BJ (cell line): ENCODE data around the gene MKRN2. TPM values are rescaled to one million over a fixed set of nuclear protein-coding genes. Genes with fewer than 3 reads are reported as not detected.
"Not testable (repeated sequence)": the region's sequence is repeated elsewhere in the genome, so short reads cannot be mapped to it uniquely, and the experiment has no call there.

Source experiments
- CTCF ChIA-PET: fragments of 350-600 bp; formaldehyde crosslinking; extraction: SDS; loops from one replicate; lab custom pipeline; 2021; ENCODE audit warnings: antibody characterized with exemption, inconsistent platforms; lab: Yijun Ruan, JAX
- POLR2A ChIA-PET: fragments of 300-600 bp; sonication (Branson Sonifier 250); formaldehyde crosslinking; extraction: SDS; loops from one replicate; lab custom pipeline; 2021; ENCODE audit warnings: antibody characterized with exemption; lab: Charles Lee
- DNase-seq: peaks from one replicate; pipeline ENCODE4 v3.0.0-alpha.2; 2011; ENCODE audit warnings: low read depth
- H3K27me3 ChIP-seq: 2 replicates; pipeline ENCODE4 v1.6.0; 2011; ENCODE audit warnings: low read length; ENCODE audit not compliant: control insufficient read depth, insufficient read depth
- H3K36me3 ChIP-seq: 2 replicates; pipeline ENCODE4 v1.5.1; 2011; ENCODE audit warnings: low read length; ENCODE audit not compliant: control insufficient read depth, insufficient read depth
- H3K4me3 ChIP-seq: 2 replicates; pipeline ENCODE4 v1.5.1; 2011; ENCODE audit warnings: low read depth, mild to moderate bottlenecking, control low read depth, low read length
- CTCF ChIP-seq: IDR thresholded peaks from 2 replicates; pipeline ENCODE4 v1.5.1; 2011; ENCODE audit warnings: low read depth, mild to moderate bottlenecking, control low read depth, inconsistent platforms, low read length, moderate library complexity; ENCODE audit not compliant: insufficient read depth
- polyA plus RNA-seq: library from polyadenylated mRNA; depleted of rRNA; stranded (reverse); fragments of >200 nt; gene quantifications from 2 replicates; pipeline ENCODE4 v1.2.3, GENCODE V29; 2011

MKRN2 gene
- polyA plus RNA-seq, 1 experiment, result 56.2 TPM

- no peak for TF ChIP-seq CTCF
- no peak for DNase-seq
- H3K4me3 ChIP-seq, result no peak overlapping the region
- CTCF ChIA-PET, result no interaction called here
- H3K27me3 ChIP-seq, result no peaks in the 10 kb centered on the region
- no peaks in the 10 kb centered on the region; the same call in 1 of the 2 replicates for H3K36me3 ChIP-seq
- POLR2A ChIA-PET, result no interaction called here
Measured at GRCh38 chr3:12622335-12622734, 65.4 kb downstream of the MKRN2 start.

- H3K27me3 ChIP-seq, result no peaks in the 10 kb centered on the region
- DNase-seq, result no peak
- no peak overlapping the region for H3K4me3 ChIP-seq
- no peak for TF ChIP-seq CTCF
- ChIA-PET POLR2A (no interaction called here), CTCF (interaction anchor here (0.6 to 1.0 kb wide), 2 partner anchors 8 to 13 kb away, joined by 3 read pairs; no protein-coding TSS in a partner anchor)
- H3K36me3 ChIP-seq, result no peaks in the 10 kb centered on the region
Measured at GRCh38 chr3:12624056-12624455, 67.2 kb downstream of the MKRN2 start.

- H3K4me3 ChIP-seq, DNase-seq, POLR2A ChIA-PET, H3K36me3 ChIP-seq, H3K27me3 ChIP-seq: not testable (repeated sequence)
- CTCF ChIA-PET, result interaction anchor here (0.9 to 1.0 kb wide), 2 partner anchors 9 to 13 kb away, joined by 3 read pairs; no protein-coding TSS in a partner anchor
Measured at GRCh38 chr3:12624964-12625363, 68.1 kb downstream of the MKRN2 start.

- Histone ChIP-seq H3K36me3 (no peaks in the 10 kb centered on the region), H3K27me3 (no peaks in the 10 kb centered on the region), H3K4me3 (no peak overlapping the region)
- TF ChIP-seq CTCF, result no peak
- DNase-seq, result no peak
- CTCF ChIA-PET, result interaction anchor here (0.6 kb wide), 1 partner anchor 13 kb away, joined by 3 read pairs; no protein-coding TSS in a partner anchor
- POLR2A ChIA-PET, result no interaction called here
Measured at GRCh38 chr3:12627370-12627769, 70.5 kb downstream of the MKRN2 start.

GRCh38 chr3:12628813-12629212, 71.9 kb downstream of the MKRN2 start:
- no peaks in the 10 kb centered on the region for H3K36me3 ChIP-seq
- CTCF ChIA-PET, result interaction anchor here (1.4 kb wide), 1 partner anchor 28 kb away, joined by 3 read pairs; no protein-coding TSS in a partner anchor
- no peak for DNase-seq
- H3K4me3 ChIP-seq, result no peak overlapping the region
- TF ChIP-seq CTCF, result no peak
- POLR2A ChIA-PET, result no interaction called here
- H3K27me3 ChIP-seq, result no peaks in the 10 kb centered on the region

- DNase-seq, result peak; percentile 45
- CTCF ChIA-PET, result interaction anchor here (1.4 kb wide), 1 partner anchor 29 kb away, joined by 3 read pairs; no protein-coding TSS in a partner anchor
- POLR2A ChIA-PET, result no interaction called here
- no peaks in the 10 kb centered on the region for H3K27me3 ChIP-seq
- H3K4me3 ChIP-seq, result no peak overlapping the region
- TF ChIP-seq CTCF, result no peak
- no peaks in the 10 kb centered on the region for H3K36me3 ChIP-seq
Measured at GRCh38 chr3:12629560-12629959, 72.7 kb downstream of the MKRN2 start.
